HepG2 (cell line): ENCODE measurements around the gene STK11. TPM values are rescaled to one million over a fixed set of nuclear protein-coding genes. Genes with fewer than 3 reads are reported as not detected.

ENCODE experiments used
- ATAC-seq: fragments of 200-7000 bp; cut with Tn5 transposase; 3 replicates; pipeline ENCODE4 v1.9.1; 2020; ENCODE audit warnings: mild to moderate bottlenecking, moderate library complexity
- BruUV-seq: library from RNA; stranded (reverse); fragments of 400-500 nt; replicated peaks from 2 replicates; lab custom pipeline; 2021; lab: Mats Ljungman, UMichigan
- CTCF ChIA-PET: fragments of 300-600 bp; formaldehyde crosslinking; extraction: SDS; loops from one replicate; lab custom pipeline; 2021; ENCODE audit warnings: low total read pairs, inconsistent platforms, low intra/inter-chr PET ratio; lab: Yijun Ruan, JAX
- POLR2A ChIA-PET: fragments of 350-600 bp; sonication (Branson Sonifier 250); formaldehyde crosslinking; loops from one replicate; lab custom pipeline; 2020; ENCODE audit warnings: antibody characterized with exemption, inconsistent platforms; lab: Yijun Ruan, JAX
- DNase-seq: peaks from one replicate; pipeline ENCODE4 v3.0.0-alpha.2; 2015; ENCODE audit warnings: low spot score
- FAIRE-seq: peaks from 3 replicates; lab custom pipeline; 2011; peaks lifted over from hg19 to GRCh38; lab: Jason Lieb, UNC
- H2AFZ ChIP-seq: one replicate; pipeline ENCODE4 v1.6.1; 2011; ENCODE audit warnings: low read length, inconsistent platforms
- H3K27ac ChIP-seq: fragments of 300-600 bp; 3 replicates; pipeline ENCODE4 v1.8.0; 2011; ENCODE audit warnings: mixed run types, mild to moderate bottlenecking, mixed read lengths, low read length, inconsistent platforms; ENCODE audit not compliant: insufficient read depth; ENCODE audit errors: extremely low read length
- H3K27me3 ChIP-seq, 2 experiments: fragments of 200-600 bp in 1 of 2; 2 replicates in 1 of 2; 3 replicates in 1 of 2; pipeline versions ENCODE4 v1.6.0 to v1.8.0; 2011; ENCODE audit warnings: low read length in 2 of 2, mild to moderate bottlenecking in 2 of 2, moderate library complexity in 2 of 2, inconsistent platforms in 1 of 2; ENCODE audit not compliant: insufficient read depth in 2 of 2, control insufficient read depth in 1 of 2
- H3K36me3 ChIP-seq, 2 experiments: fragments of 200-600 bp in 1 of 2; replicated peaks in 1 of 2; 2 replicates in 1 of 2; 3 replicates in 1 of 2; pipeline versions ENCODE4 v1.5.1 to v1.8.0; 2011; ENCODE audit warnings: low read length in 2 of 2, inconsistent platforms in 1 of 2; ENCODE audit not compliant: insufficient read depth in 2 of 2, control insufficient read depth in 1 of 2
- H3K4me1 ChIP-seq: 2 replicates; pipeline ENCODE4 v1.5.1; 2012; ENCODE audit warnings: low read length, inconsistent platforms; ENCODE audit not compliant: insufficient read depth
- H3K4me2 ChIP-seq: 2 replicates; pipeline ENCODE4 v1.6.0; 2011; ENCODE audit warnings: low read depth, low read length, inconsistent platforms
- H3K4me3 ChIP-seq, 3 experiments: fragments of 200-600 bp in 1 of 3; sonication (generic), shearing (Covaris generic) in 1 of 3; replicated peaks in 1 of 3; 2 replicates each; pipeline ENCODE4 v1.5.1; 2011 to 2016; ENCODE audit warnings: low read length in 3 of 3, inconsistent platforms in 2 of 3, low read depth in 2 of 3, mild to moderate bottlenecking in 2 of 3, control low read depth in 1 of 3, mixed read lengths in 1 of 3; ENCODE audit not compliant: insufficient read depth in 1 of 3
- H3K79me2 ChIP-seq: one replicate; pipeline ENCODE4 v1.6.1; 2011; ENCODE audit warnings: low read length, inconsistent platforms; ENCODE audit not compliant: insufficient read depth
- H3K9ac ChIP-seq: 2 replicates; pipeline ENCODE4 v1.6.0; 2011; ENCODE audit warnings: mild to moderate bottlenecking, low read depth, low read length, inconsistent platforms; ENCODE audit not compliant: insufficient read depth
- H3K9me3 ChIP-seq: 2 replicates; pipeline ENCODE4 v1.5.1; 2012; ENCODE audit warnings: mild to moderate bottlenecking, low read length
- H4K20me1 ChIP-seq: 2 replicates; pipeline ENCODE4 v1.6.0; 2011; ENCODE audit warnings: inconsistent platforms, mild to moderate bottlenecking, low read length, moderate library complexity; ENCODE audit not compliant: insufficient read depth
- BCL6 ChIP-seq: IDR thresholded peaks from 2 replicates; pipeline ENCODE4 v1.6.1; 2016; ENCODE audit warnings: missing genetic modification reagents, missing compliant biosample characterization
- FOXO1 ChIP-seq: sonication (generic); formaldehyde crosslinking; IDR thresholded peaks from 2 replicates; pipeline ENCODE4 v1.4.0; 2020; ENCODE audit warnings: missing genetic modification reagents
- NFE2L1 ChIP-seq: sonication (generic); formaldehyde crosslinking; IDR thresholded peaks from 2 replicates; pipeline ENCODE4 v1.4.0; 2020; ENCODE audit warnings: missing genetic modification reagents, mild to moderate bottlenecking, borderline replicate concordance
- PPARG ChIP-seq: conservative IDR thresholded peaks from 2 replicates; pipeline ENCODE4 v1.6.1; 2016; ENCODE audit warnings: missing biosample characterization, missing genetic modification reagents
- SKI ChIP-seq: fragments of 450-650 bp; IDR thresholded peaks from one replicate; pipeline ENCODE4 v1.6.1; 2018; ENCODE audit warnings: mild to moderate bottlenecking; ENCODE audit not compliant: partially characterized antibody
- ZNF138 ChIP-seq: sonication (generic); formaldehyde crosslinking; IDR thresholded peaks from 2 replicates; pipeline ENCODE4 v1.5.0; 2020; ENCODE audit warnings: mild to moderate bottlenecking, low read depth, missing genetic modification reagents
- WGBS: methylation state at CpG from one replicate; pipeline ENCODE4 v1.1.6; 2017; ENCODE audit warnings: low lambda C conversion rate; 5-methylcytosine and 5-hydroxymethylcytosine counted together
- in situ Hi-C: cut with HindIII; loops from 2 replicates; pipeline ENCODE4 v1.10.0; 2017; ENCODE audit warnings: low pct_unique_long_range_greater_than_20kb; ENCODE audit not compliant: extremely low pct_ligation_motif_present
- intact Hi-C: fragments of 100-400 bp; cut with micrococcal nuclease; formaldehyde crosslinking; loops from one replicate; pipeline ENCODE4 v1.10.0; 2022; ENCODE audit not compliant: unreplicated experiment
- polyA plus RNA-seq, 8 experiments: library from polyadenylated mRNA; depleted of rRNA in 3 of 8; stranded (reverse) in 7 of 8; unstranded in 1 of 8; fragments of >200 nt; fragmentation: Illumina TruSeq in 4 of 8; extraction: Trizol in 4 of 8; gene quantifications; 2 replicates each; pipeline versions ENCODE4 v1.2.1 to v1.2.3, GENCODE V29; 2011 to 2016; ENCODE audit warnings: low read depth in 4 of 8, missing spikeins in 1 of 8, mixed read lengths in 1 of 8; ENCODE audit not compliant: insufficient read depth in 1 of 8
- total RNA-seq, 5 experiments: library from RNA; depleted of rRNA; stranded (reverse); fragments of >200 nt; fragmentation: Illumina TruSeq; extraction: Trizol; gene quantifications; 2 replicates each; pipeline ENCODE4 v1.2.3, GENCODE V29; 2016; ENCODE audit warnings: low read depth in 1 of 5
- TF ChIP-seq, protein P1 (sequence below): sonication (generic); formaldehyde crosslinking; IDR thresholded peaks from 2 replicates; pipeline ENCODE4 v1.4.0; 2020; ENCODE audit warnings: missing genetic modification reagents
- TF ChIP-seq, protein P2 (sequence below): fragments of 450-650 bp; IDR thresholded peaks from 2 replicates; pipeline ENCODE4 v1.6.1; 2016

Gene STK11
- total and polyA plus RNA-seq, 2 of the 13 experiments (the other 11 are each of a cell fraction or from before 2014, with no cell fraction given) = 27.5 to 43.6 TPM

DNA sequence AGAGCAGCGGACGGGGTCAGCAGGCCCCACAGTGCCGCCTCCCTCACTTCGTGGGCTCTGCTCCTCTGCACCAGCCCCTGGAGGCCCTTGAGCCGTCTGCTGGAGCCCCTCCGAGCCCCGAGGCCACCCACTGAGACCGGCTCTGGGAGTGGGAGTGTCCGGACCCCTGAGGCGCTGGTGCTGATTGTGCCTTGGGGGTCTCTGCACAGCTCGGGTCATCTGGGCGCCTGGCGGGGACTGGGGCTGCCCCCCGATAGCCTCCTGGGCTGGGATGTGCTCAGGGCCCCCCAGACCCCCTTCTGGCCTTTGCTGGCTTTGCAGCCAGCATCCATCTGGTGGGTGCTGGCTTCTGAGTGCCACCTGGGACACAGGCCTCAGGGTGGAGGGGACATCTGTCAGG lies 16.8 kb downstream of the STK11 start:
- H3K27ac ChIP-seq = no peak overlapping the region
- H3K79me2 ChIP-seq = peaks cover 14% of the 10 kb centered on the region
- TF ChIP-seq PPARG (CRISPR knock-in tag) (no peak), ZNF138 (CRISPR knock-in tag) (no peak), NFE2L1 (CRISPR knock-in tag) (no peak)
- H3K4me3 ChIP-seq = no peak overlapping the region
- no peak for FAIRE-seq
- no CpG with 5 or more reads among the region's 14 CpGs for WGBS
- no peak overlapping the region for H2AFZ ChIP-seq
- DNase-seq = no peak
- peaks cover 19 to 30% of the 10 kb centered on the region in 2 experiments; a peak in 4 of 5 replicates for H3K36me3 ChIP-seq
- H3K27me3 ChIP-seq = no peaks in the 10 kb centered on the region
- H3K4me1 ChIP-seq = peaks cover 17% of the 10 kb centered on the region
- in situ Hi-C loops = no loop called here
- no peaks in the 10 kb centered on the region for H3K9me3 ChIP-seq
- no peak overlapping the region for H3K4me2 ChIP-seq
- POLR2A ChIA-PET = interaction anchor here (2.5 kb wide), 1 partner anchor 47 kb away, joined by 8 read pairs; the partner anchor contains the start of gene CIRBP
- intact Hi-C loops = no loop called here
- peaks cover 14% of the 10 kb centered on the region for H4K20me1 ChIP-seq
- H3K9ac ChIP-seq = no peak overlapping the region
- CTCF ChIA-PET = no interaction called here
- BruUV-seq = no TSS peak
- peak; percentile 9; the same call in 1 of the 3 replicates for ATAC-seq

DNA sequence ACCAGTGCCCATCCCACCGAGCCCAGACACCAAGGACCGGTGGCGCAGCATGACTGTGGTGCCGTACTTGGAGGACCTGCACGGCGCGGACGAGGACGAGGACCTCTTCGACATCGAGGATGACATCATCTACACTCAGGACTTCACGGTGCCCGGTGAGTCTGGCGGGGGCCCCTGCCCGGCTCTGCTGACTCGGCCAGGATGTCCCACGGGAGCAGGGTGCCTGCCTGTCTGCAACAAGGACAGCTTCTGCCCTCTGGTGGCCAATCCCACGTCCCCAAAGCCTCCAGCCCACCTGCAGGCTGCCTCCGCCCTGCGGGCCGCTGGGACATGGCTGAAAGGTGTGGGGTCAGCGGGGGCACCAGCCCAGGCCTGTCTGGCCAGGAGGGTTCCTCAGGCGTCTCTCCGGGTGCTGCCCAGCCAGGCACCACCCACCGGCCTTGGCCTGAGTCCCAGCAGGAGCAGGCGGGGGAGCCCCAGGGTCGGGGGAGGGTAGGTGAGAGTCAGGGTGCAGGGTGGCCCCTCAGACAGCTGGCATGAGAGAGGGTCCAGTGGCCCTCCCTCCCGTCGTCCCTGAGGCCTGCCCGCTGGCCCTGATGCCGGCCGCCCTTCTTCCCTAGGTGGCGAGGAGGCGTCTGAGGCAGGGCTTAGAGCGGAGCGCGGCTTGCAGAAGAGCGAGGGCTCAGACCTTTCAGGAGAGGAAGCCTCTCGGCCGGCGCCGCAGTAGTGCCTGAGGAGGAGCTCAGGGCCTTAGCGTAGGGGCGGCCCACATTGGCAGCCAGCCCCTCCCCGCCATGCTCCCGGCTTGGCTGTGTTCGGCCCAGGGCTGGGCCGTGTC lies 17.7 kb downstream of the STK11 start:
- peak; percentile 35 for ATAC-seq
- H3K9me3 ChIP-seq = no peaks in the 10 kb centered on the region
- no peak overlapping the region for H3K27ac ChIP-seq
- H3K4me3 ChIP-seq = no peak overlapping the region
- H3K27me3 ChIP-seq = no peaks in the 10 kb centered on the region
- peaks cover 7% of the 10 kb centered on the region for H3K79me2 ChIP-seq
- peaks cover 19 to 28% of the 10 kb centered on the region in 2 experiments; a peak in 4 of 5 replicates for H3K36me3 ChIP-seq
- H3K4me2 ChIP-seq = no peak overlapping the region
- no peak for FAIRE-seq
- 86% methylated on average over 17 of the region's 48 CpGs for WGBS
- in situ Hi-C loops = no loop called here
- peaks cover 8% of the 10 kb centered on the region; the same call in 1 of the 2 replicates for H3K4me1 ChIP-seq
- BruUV-seq = no TSS peak
- no peak overlapping the region for H2AFZ ChIP-seq
- no peak overlapping the region for H3K9ac ChIP-seq
- POLR2A ChIA-PET = interaction anchor here (2.5 kb wide), 1 partner anchor 46 kb away, joined by 8 read pairs; the partner anchor contains the start of gene CIRBP
- DNase-seq = no peak
- peaks cover 5% of the 10 kb centered on the region; the same call in 1 of the 2 replicates for H4K20me1 ChIP-seq
- CTCF ChIA-PET = interaction anchor here (1.1 kb wide), 1 partner anchor 17 kb away, joined by 4 read pairs; no protein-coding TSS in a partner anchor
- intact Hi-C loops = no loop called here
- TF ChIP-seq, protein P1, sequence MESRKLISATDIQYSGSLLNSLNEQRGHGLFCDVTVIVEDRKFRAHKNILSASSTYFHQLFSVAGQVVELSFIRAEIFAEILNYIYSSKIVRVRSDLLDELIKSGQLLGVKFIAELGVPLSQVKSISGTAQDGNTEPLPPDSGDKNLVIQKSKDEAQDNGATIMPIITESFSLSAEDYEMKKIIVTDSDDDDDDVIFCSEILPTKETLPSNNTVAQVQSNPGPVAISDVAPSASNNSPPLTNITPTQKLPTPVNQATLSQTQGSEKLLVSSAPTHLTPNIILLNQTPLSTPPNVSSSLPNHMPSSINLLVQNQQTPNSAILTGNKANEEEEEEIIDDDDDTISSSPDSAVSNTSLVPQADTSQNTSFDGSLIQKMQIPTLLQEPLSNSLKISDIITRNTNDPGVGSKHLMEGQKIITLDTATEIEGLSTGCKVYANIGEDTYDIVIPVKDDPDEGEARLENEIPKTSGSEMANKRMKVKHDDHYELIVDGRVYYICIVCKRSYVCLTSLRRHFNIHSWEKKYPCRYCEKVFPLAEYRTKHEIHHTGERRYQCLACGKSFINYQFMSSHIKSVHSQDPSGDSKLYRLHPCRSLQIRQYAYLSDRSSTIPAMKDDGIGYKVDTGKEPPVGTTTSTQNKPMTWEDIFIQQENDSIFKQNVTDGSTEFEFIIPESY (CRISPR knock-in tag) = peak; percentile 70; the same call in 1 of the 2 replicates
- TF ChIP-seq FOXO1 (CRISPR knock-in tag) (no peak), BCL6 (CRISPR knock-in tag) (no peak), SKI (no peak)
- TF ChIP-seq, protein P2, sequence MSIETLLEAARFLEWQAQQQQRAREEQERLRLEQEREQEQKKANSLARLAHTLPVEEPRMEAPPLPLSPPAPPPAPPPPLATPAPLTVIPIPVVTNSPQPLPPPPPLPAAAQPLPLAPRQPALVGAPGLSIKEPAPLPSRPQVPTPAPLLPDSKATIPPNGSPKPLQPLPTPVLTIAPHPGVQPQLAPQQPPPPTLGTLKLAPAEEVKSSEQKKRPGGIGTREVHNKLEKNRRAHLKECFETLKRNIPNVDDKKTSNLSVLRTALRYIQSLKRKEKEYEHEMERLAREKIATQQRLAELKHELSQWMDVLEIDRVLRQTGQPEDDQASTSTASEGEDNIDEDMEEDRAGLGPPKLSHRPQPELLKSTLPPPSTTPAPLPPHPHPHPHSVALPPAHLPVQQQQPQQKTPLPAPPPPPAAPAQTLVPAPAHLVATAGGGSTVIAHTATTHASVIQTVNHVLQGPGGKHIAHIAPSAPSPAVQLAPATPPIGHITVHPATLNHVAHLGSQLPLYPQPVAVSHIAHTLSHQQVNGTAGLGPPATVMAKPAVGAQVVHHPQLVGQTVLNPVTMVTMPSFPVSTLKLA = no peak
